ENCODE results near the gene ERI3.
"Not testable (repeated sequence)": the region's sequence is repeated elsewhere in the genome, so short reads cannot be mapped to it uniquely, and the experiment has no call there.

Gene ERI3

DNA sequence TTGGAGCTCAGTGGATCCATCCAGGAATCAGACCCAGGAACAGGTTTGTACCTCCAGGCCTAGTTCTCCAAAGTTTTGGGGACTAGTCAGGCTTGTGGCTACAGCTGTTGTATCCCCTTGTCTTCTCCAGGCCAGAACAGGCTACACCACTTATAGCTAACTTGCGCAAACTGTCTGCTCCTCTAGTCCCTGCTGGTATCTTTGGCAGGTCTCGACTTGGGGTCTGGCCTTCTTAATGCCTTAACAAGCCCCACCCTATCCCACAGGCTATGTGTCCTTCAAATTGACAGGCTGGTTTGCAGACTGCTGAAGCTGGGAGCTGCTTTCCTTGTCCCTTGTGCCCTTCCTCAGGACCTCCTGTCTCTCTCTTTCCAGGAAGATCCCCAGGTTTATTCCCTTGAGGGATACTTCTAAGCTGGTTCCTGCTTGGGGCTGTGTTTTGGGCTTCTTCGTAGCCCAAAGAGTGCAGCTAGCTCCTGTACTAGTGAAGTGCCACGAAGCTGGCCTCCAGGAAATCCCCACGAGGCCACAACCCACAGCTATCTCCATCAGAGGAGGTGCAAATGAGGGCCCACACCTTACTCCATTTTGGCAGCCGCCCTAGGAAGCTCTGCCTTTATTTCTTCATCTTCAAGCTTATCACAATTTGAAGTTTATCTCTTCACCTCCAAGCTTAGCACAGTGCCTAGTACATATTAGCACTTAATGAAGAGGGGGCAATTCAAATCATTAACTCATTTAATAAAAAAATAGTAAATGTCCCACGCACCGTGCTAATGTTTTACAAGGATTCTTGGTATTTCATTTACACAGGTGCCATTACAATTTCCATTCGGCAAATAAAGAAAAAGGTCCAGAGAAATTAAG, 142.5 kb downstream of the ERI3 start:
- peak in 1 of 2 donors; percentile 9 for DNase-seq (ENCODE audit: low read depth in 2 of 2)

DNA sequence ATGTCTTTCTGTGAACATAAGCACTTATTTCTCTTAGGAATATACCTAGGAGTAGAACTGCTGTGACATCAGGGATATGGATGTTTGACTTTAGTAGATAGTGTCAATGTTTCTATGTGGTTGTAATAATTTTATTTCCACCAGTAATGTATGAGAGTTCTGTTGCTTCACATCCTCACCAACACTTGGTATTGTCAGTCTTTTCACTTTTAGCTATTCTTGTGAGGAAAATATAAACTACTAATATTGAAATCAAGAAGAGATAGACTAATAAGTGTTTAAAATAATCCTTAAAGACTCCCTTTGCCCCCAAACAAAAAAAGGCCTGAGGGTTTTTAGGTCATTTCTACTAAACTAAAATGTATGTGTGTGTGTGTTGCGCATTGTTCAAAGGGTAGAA, 144.5 kb downstream of the ERI3 start:
- DNase-seq (ENCODE audit: low read depth in 2 of 2): no peak

DNA sequence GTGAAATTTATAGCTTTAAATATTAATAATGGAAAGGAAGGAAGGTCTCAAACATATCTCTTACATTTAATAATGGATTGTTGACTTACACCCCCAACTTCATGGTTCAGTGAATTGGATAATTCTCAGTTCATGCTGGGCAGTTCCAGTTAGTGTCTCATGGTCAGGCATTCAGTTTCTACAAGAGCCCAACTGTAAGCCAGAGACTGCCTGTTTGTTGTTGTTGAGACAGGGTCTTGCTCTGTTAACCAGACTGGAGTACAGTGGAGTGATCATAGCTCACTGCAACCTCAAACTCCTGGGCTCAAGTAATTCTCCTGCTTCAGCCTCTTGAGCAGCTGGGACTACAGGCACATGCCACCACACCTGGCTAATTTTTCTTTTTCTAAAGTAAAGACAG, 146.8 kb downstream of the ERI3 start:
- DNase-seq (ENCODE audit: low read depth in 2 of 2): no peak

DNA sequence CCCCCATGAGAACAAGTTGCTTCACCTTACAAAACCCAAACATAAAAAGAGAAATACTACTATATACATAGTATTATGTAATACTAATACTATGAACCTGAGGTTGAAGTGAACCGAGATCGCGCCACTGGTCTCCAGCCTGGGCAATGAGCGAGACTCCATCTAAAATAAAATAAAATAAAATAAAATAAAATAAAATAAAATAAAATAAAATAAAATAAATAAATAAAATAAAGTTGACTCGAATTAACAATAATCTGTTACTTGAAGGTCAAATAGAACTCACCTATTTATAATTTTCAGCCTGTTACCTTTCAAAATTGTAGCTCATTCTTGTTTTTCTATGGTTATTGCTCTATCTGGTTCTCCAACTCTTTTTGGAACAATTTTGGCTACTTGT, 148.5 kb downstream of the ERI3 start:
- DNase-seq (ENCODE audit: low read depth in 2 of 2): not testable (repeated sequence)

DNA sequence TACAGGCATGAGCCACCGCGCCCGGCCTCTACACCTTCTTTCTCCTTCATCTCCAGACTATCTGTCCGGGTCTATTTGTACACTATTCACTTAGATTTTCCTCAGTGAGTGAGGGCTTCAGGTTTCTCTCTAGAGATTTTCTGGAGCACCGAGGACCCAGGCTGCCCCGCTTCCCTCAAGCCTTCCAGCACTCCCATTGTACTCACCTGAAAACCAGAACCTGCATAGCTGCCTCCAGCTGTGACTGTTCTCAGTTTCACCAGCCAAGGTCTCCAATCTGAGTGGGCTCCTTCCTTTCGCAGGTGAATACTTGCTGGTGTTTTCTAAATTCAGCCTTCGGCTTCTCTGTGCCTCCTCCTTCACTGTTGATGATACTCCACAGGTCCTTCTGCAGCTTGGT, 154.7 kb downstream of the ERI3 start:
- DNase-seq (ENCODE audit: low read depth in 2 of 2): no peak

DNA sequence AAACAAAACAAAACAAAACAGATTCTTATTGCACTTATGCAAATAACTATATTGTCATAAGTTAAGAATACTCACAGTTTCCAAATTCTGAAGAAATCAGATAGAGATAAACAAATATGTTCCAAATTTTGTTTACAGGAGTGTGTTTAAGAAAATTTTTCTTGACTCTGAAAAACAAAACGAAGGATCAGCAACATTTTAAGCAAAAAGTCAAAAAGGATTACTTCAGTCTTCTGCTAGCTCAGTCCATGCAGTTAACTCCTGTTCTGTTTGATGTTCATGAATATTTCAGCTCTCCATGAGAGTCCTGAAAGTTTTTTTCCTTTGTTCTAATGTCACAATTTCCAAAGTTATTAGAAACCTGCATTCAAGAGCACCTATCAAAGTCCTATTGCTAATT, 180.4 kb downstream of the ERI3 start:
- DNase-seq (ENCODE audit: low read depth in 2 of 2): no peak
